HUDEP-2 (cell line): ENCODE data around the gene CLK4.
A peak's percentile ranks its signal among the peaks of the same experiment; 100 is the strongest.

ENCODE experiments used
- DNase-seq, 76 experiments: peaks; one replicate each; lab custom pipeline; 2025; ENCODE audit not compliant: unreplicated experiment in 76 of 76; lab: John Stamatoyannopoulos, UW

The CLK4 gene

GRCh38 chr5:178626484-178627258 lies at the start of gene CLK4:
Gene CLK4, minus strand, starts transcription at chr5:178627050. Its CDS starts 3,634 bp downstream, at chr5:178623416.
- DNase-seq, result peak in 75 of 76 experiments; percentile 23 to 94 (median 88)

- DNase-seq, result no peak
These were observed 49.1 kb upstream of the CLK4 start for GRCh38 chr5:178675922-178676321.

GRCh38 chr5:178674334-178674733 lies 47.5 kb upstream of the CLK4 start:
- no peak for DNase-seq

GRCh38 chr5:178673801-178674295 lies 47.0 kb upstream of the CLK4 start:
- no peak for DNase-seq

GRCh38 chr5:178672630-178673029 lies 45.8 kb upstream of the CLK4 start:
- DNase-seq, result no peak

GRCh38 chr5:178671602-178672144 lies 44.8 kb upstream of the CLK4 start:
- no peak for DNase-seq

- DNase-seq, result no peak
These were observed 43.6 kb upstream of the CLK4 start for GRCh38 chr5:178670351-178670885.

- peak in 3 of 76 experiments; percentile 0 to 4 (median 1) for DNase-seq
These were observed 41.7 kb upstream of the CLK4 start for GRCh38 chr5:178668579-178668978.

- no peak for DNase-seq
These were observed 40.8 kb upstream of the CLK4 start for GRCh38 chr5:178667688-178668087.

GRCh38 chr5:178667101-178667500 lies 40.3 kb upstream of the CLK4 start:
- DNase-seq, result no peak

GRCh38 chr5:178664141-178664540 lies 37.3 kb upstream of the CLK4 start:
- DNase-seq, result no peak

- no peak for DNase-seq
These were observed 35.7 kb upstream of the CLK4 start for GRCh38 chr5:178662541-178662860.

GRCh38 chr5:178661836-178662540 lies 35.1 kb upstream of the CLK4 start:
- DNase-seq, result no peak

- no peak for DNase-seq
These were observed 24.4 kb upstream of the CLK4 start for GRCh38 chr5:178651046-178651810.

GRCh38 chr5:178650214-178650613 lies 23.4 kb upstream of the CLK4 start:
- DNase-seq, result no peak

GRCh38 chr5:178649580-178649979 lies 22.7 kb upstream of the CLK4 start:
- no peak for DNase-seq

GRCh38 chr5:178644826-178645545 lies 18.1 kb upstream of the CLK4 start:
- no peak for DNase-seq

GRCh38 chr5:178642351-178642909 lies 15.6 kb upstream of the CLK4 start:
- DNase-seq, result no peak

GRCh38 chr5:178641711-178642110 lies 14.9 kb upstream of the CLK4 start:
- DNase-seq, result no peak
